Dendritic cell treated with granulocyte-macrophage colony-stimulating factor and Interleukin-4, amounts not matched to agents 40 ng/mL and 50 ng/mL, for 4 days (primary cell): ENCODE data around the gene CALML6.

ENCODE experiments used
- H3K27ac Mint-ChIP-seq: one replicate; pipeline ENCODE4 v1.8.0; 2022; ENCODE audit warnings: mild to moderate bottlenecking, mixed read lengths
- H3K27me3 Mint-ChIP-seq: one replicate; pipeline ENCODE4 v1.8.0; 2022; ENCODE audit warnings: mild to moderate bottlenecking, mixed read lengths
- H3K36me3 Mint-ChIP-seq: one replicate; pipeline ENCODE4 v1.8.0; 2022; ENCODE audit warnings: low read depth, mixed read lengths
- H3K4me1 Mint-ChIP-seq: one replicate; pipeline ENCODE4 v1.8.0; 2022; ENCODE audit warnings: low read depth, mixed read lengths
- H3K4me3 Mint-ChIP-seq: one replicate; pipeline ENCODE4 v1.8.0; 2022; ENCODE audit warnings: mild to moderate bottlenecking, moderate library complexity, mixed read lengths
- H3K9me3 Mint-ChIP-seq: one replicate; pipeline ENCODE4 v1.8.0; 2022; ENCODE audit warnings: mixed read lengths
- intact Hi-C: fragments of 100-400 bp; cut with micrococcal nuclease; formaldehyde crosslinking; loops from one replicate; pipeline ENCODE4 v1.15.0; 2022

Gene CALML6

GRCh38 chr1:1921901-1922701, 7.0 kb downstream of the CALML6 start:
- no peak overlapping the region for H3K27ac Mint-ChIP-seq
- intact Hi-C loops = no loop called here
- H3K9me3 Mint-ChIP-seq = no peaks in the 10 kb centered on the region
- peaks cover 16% of the 10 kb centered on the region for H3K4me1 Mint-ChIP-seq
- H3K36me3 Mint-ChIP-seq = no peaks in the 10 kb centered on the region
- H3K27me3 Mint-ChIP-seq = peaks cover 27% of the 10 kb centered on the region
- H3K4me3 Mint-ChIP-seq = no peak overlapping the region

- Mint-ChIP-seq H3K36me3 (no peaks in the 10 kb centered on the region), H3K9me3 (no peaks in the 10 kb centered on the region), H3K27ac (no peak overlapping the region), H3K4me3 (no peak overlapping the region), H3K27me3 (peaks cover 25% of the 10 kb centered on the region), H3K4me1 (peaks cover 15% of the 10 kb centered on the region)
- intact Hi-C loops = no loop called here
These were observed 7.6 kb downstream of the CALML6 start for GRCh38 chr1:1922702-1922955.

DNA sequence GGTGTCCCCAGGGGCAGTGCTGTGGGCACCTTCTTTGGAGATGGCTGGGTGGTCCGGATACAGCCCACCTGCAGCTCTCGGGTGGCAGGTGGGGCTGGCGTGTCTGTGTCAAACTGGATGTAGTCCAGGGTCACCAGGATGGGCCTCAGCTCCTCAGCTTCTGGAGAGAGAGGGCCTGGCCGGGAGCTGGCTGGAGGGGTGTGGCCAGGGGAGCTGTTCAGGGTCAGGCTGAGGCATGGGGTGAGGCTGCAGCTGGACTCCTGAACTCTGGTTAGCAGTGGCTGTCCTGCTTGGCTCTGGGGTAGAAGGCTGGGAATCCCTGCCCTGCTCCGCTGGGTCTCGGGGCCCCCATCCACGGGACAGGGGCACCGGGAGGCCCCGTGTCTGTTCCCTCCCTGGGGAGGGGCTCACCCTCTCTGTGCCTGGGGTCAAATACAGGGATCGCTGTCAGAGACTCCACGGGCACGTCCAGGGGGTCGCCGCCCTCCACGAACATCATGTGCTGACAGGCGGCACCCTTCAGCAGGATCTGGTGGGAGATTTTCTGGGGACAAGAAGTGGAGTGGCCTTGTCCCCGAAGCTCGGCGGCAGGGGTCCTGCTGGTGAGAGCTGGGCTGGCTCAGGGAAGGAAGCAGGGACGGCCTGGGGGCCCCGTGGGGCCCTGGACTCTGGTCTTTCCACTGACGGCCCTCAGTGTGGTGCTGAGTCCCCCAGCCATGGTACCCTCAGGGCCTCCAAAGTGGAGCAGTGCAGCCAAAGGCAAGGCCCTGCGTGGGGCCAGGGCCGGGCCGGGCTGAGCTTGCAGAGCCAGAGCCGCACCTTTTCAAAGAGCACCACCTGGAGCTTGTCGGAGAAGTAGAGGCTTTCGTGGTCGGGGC, 8.1 kb downstream of the CALML6 start:
- Mint-ChIP-seq H3K36me3 (no peaks in the 10 kb centered on the region), H3K27ac (no peak overlapping the region), H3K4me1 (peaks cover 10% of the 10 kb centered on the region), H3K27me3 (peaks cover 22% of the 10 kb centered on the region), H3K4me3 (no peak overlapping the region), H3K9me3 (no peaks in the 10 kb centered on the region)
- intact Hi-C loops = no loop called here

GRCh38 chr1:1924386-1924785, 9.3 kb downstream of the CALML6 start:
- intact Hi-C loops = no loop called here
- Mint-ChIP-seq H3K27me3 (peaks cover 25% of the 10 kb centered on the region), H3K9me3 (no peaks in the 10 kb centered on the region), H3K27ac (no peak overlapping the region), H3K36me3 (no peaks in the 10 kb centered on the region), H3K4me1 (peaks cover 5% of the 10 kb centered on the region), H3K4me3 (no peak overlapping the region)

GRCh38 chr1:1924849-1925248, 9.8 kb downstream of the CALML6 start:
- Mint-ChIP-seq H3K36me3 (no peaks in the 10 kb centered on the region), H3K4me1 (peaks cover under 1% of the 10 kb centered on the region), H3K27me3 (peaks cover 25% of the 10 kb centered on the region), H3K27ac (no peak overlapping the region), H3K4me3 (no peak overlapping the region), H3K9me3 (no peaks in the 10 kb centered on the region)
- intact Hi-C loops = no loop called here

GRCh38 chr1:1925437-1926345, 10.6 kb downstream of the CALML6 start:
- H3K36me3 Mint-ChIP-seq = no peaks in the 10 kb centered on the region
- H3K9me3 Mint-ChIP-seq = no peaks in the 10 kb centered on the region
- H3K4me1 Mint-ChIP-seq = no peaks in the 10 kb centered on the region
- no peak overlapping the region for H3K4me3 Mint-ChIP-seq
- H3K27me3 Mint-ChIP-seq = peaks cover 25% of the 10 kb centered on the region
- intact Hi-C loops = no loop called here
- no peak overlapping the region for H3K27ac Mint-ChIP-seq

- intact Hi-C loops = no loop called here
- Mint-ChIP-seq H3K4me3 (no peak overlapping the region), H3K36me3 (no peaks in the 10 kb centered on the region), H3K9me3 (no peaks in the 10 kb centered on the region), H3K27me3 (peaks cover 25% of the 10 kb centered on the region), H3K27ac (no peak overlapping the region), H3K4me1 (no peaks in the 10 kb centered on the region)
These were observed 11.3 kb downstream of the CALML6 start for GRCh38 chr1:1926346-1926811.

DNA sequence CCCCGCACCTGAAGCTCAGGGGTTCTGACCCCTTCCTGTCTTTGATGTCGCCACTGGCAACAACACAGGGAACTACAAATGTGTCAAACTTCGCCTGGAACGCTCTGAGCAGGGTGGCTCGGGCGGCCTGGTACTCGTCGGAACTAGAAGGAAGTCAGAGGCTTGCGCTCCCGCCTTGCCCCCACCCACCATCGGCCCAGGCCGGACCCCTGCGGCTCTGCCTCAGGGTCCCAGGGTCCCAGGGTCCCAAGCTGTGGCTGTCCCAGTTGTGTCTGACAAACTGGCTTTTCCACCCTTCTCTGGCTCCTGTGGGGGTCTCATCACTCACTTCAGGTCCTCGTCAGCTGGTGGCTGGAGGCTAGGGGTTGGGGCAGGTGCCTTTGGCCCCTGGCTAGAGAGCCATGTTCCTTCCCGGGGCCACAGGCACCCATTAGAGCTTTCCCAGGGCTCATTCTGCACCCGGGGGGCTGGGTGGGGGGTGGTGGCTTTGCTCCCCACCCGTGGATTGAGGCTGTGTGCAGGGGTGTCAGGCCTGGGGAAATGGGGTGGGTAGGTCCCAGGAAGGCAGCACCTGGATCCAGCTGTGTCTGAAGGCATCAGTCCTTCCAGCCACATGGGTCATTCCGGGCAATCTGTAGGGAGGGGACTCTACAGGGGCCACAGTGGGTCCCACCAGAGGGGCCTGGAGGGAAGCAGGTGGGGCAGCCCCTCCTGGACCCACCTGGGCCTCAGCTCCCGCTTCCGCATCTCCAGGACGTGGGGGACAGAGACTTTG, 12.0 kb downstream of the CALML6 start:
- H3K36me3 Mint-ChIP-seq = no peaks in the 10 kb centered on the region
- H3K4me3 Mint-ChIP-seq = no peak overlapping the region
- peaks cover 25% of the 10 kb centered on the region for H3K27me3 Mint-ChIP-seq
- no peaks in the 10 kb centered on the region for H3K4me1 Mint-ChIP-seq
- H3K9me3 Mint-ChIP-seq = no peaks in the 10 kb centered on the region
- intact Hi-C loops = no loop called here
- H3K27ac Mint-ChIP-seq = no peak overlapping the region

- Mint-ChIP-seq H3K27me3 (peaks cover 25% of the 10 kb centered on the region), H3K4me1 (no peaks in the 10 kb centered on the region), H3K27ac (no peak overlapping the region), H3K36me3 (no peaks in the 10 kb centered on the region), H3K4me3 (no peak overlapping the region), H3K9me3 (no peaks in the 10 kb centered on the region)
- intact Hi-C loops = no loop called here
These were observed 12.7 kb downstream of the CALML6 start for GRCh38 chr1:1927751-1928150.

GRCh38 chr1:1928231-1929101, 13.4 kb downstream of the CALML6 start:
- Mint-ChIP-seq H3K9me3 (no peaks in the 10 kb centered on the region), H3K27ac (no peak overlapping the region), H3K4me1 (no peaks in the 10 kb centered on the region), H3K4me3 (no peak overlapping the region), H3K36me3 (no peaks in the 10 kb centered on the region), H3K27me3 (peaks cover 23% of the 10 kb centered on the region)
- intact Hi-C loops = no loop called here

DNA sequence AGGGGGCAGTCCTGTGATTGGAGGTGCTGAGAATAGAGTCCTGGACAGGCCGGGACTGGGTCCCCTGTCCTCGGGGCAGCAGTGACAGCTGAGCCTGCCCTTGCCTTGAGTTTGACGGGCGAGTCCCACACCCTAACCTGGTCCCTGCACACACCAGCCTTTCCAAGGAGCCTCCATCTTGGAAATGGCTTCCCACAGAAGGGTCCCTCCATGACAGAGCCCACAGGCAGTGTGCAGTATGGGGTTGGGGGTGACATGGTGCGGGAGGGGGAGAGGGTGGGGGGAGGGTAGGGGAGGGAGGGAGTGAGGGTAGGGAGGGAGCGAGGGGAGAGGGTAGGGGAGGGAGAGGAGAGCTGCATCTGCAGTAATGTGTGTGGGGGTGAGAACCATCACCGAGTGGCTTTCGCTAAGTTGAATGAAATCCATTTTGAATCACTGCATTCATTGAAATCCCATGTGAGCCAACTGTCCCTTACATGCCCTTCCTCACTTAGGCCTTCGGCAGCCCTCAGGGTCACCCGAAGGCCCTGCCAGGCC, 14.1 kb downstream of the CALML6 start:
- no peak overlapping the region for H3K4me3 Mint-ChIP-seq
- H3K9me3 Mint-ChIP-seq = no peaks in the 10 kb centered on the region
- H3K27me3 Mint-ChIP-seq = peaks cover 22% of the 10 kb centered on the region
- no peaks in the 10 kb centered on the region for H3K36me3 Mint-ChIP-seq
- no peaks in the 10 kb centered on the region for H3K4me1 Mint-ChIP-seq
- H3K27ac Mint-ChIP-seq = no peak overlapping the region
- intact Hi-C loops = no loop called here

GRCh38 chr1:1929639-1930545, 14.8 kb downstream of the CALML6 start:
- H3K4me1 Mint-ChIP-seq = no peaks in the 10 kb centered on the region
- intact Hi-C loops = no loop called here
- no peaks in the 10 kb centered on the region for H3K9me3 Mint-ChIP-seq
- no peak overlapping the region for H3K27ac Mint-ChIP-seq
- no peaks in the 10 kb centered on the region for H3K36me3 Mint-ChIP-seq
- no peak overlapping the region for H3K4me3 Mint-ChIP-seq
- peaks cover 20% of the 10 kb centered on the region for H3K27me3 Mint-ChIP-seq
